Glutamatergic neuron (in vitro differentiated cells): Measurements from ENCODE around the gene BTBD8. TPM values are rescaled to one million over a fixed set of nuclear protein-coding genes. Genes with fewer than 3 reads are reported as not detected.

Experiments
- DNase-seq: peaks from one replicate; pipeline ENCODE4 v3.0.0; 2022
- H3K27ac Mint-ChIP-seq: one replicate; pipeline ENCODE4 v1.8.0; 2020; ENCODE audit warnings: mild to moderate bottlenecking, mixed read lengths, inconsistent platforms; ENCODE audit not compliant: unreplicated experiment
- H3K27me3 Mint-ChIP-seq: one replicate; pipeline ENCODE4 v1.8.0; 2020; ENCODE audit warnings: mild to moderate bottlenecking, moderate library complexity, mixed read lengths, inconsistent platforms; ENCODE audit not compliant: unreplicated experiment
- H3K36me3 Mint-ChIP-seq: one replicate; pipeline ENCODE4 v1.8.0; 2020; ENCODE audit warnings: mild to moderate bottlenecking, mixed read lengths, inconsistent platforms; ENCODE audit not compliant: unreplicated experiment
- H3K4me1 Mint-ChIP-seq: one replicate; pipeline ENCODE4 v1.8.0; 2020; ENCODE audit warnings: mild to moderate bottlenecking, low read depth, mixed read lengths, inconsistent platforms; ENCODE audit not compliant: unreplicated experiment
- H3K4me3 Mint-ChIP-seq: one replicate; pipeline ENCODE4 v1.8.0; 2020; ENCODE audit warnings: mild to moderate bottlenecking, mixed read lengths, inconsistent platforms; ENCODE audit not compliant: unreplicated experiment
- H3K9me3 Mint-ChIP-seq: one replicate; pipeline ENCODE4 v1.8.0; 2020; ENCODE audit warnings: mild to moderate bottlenecking, moderate library complexity, mixed read lengths, inconsistent platforms; ENCODE audit not compliant: unreplicated experiment
- CTCF ChIP-seq: fragments of 200-600 bp; sonication (generic); IDR thresholded peaks from one replicate; pipeline ENCODE4 v1.5.0; 2021; ENCODE audit not compliant: partially characterized antibody, unreplicated experiment
- total RNA-seq: library from RNA; stranded (reverse); fragmentation: NEBNext Ultra II Directional; extraction: Animal tissue kit (Norgen Biotek cat#: 25700); gene quantifications from one replicate; pipeline ENCODE4 v1.2.1, GENCODE V29; 2021; ENCODE audit not compliant: unreplicated experiment

Gene BTBD8
- total RNA-seq, 1 donor from 2014 or later = 13.4 TPM

DNA sequence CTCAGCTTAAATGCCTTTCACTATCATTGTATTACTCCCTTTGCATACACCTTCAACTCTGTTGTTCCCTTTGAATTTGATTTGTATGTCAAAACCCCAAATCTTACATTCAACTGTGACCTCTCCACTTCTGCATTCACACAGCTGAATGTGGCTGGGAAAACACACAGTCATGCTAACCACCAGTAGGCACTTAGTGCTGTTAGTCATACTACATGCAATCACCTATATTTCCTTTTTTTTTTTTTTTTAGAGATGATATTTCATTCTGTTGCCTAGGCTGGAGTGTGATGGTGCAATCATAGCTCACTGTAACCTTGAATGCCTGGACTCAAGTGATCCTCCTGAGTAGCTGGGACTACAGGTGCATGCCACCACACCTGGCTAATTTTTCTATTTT is 16.2 kb downstream of the BTBD8 start:
- H3K4me1 Mint-ChIP-seq = no peaks in the 10 kb centered on the region
- no peak for TF ChIP-seq CTCF
- DNase-seq = no peak
- H3K9me3 Mint-ChIP-seq = no peaks in the 10 kb centered on the region
- no peaks in the 10 kb centered on the region for H3K27me3 Mint-ChIP-seq
- H3K27ac Mint-ChIP-seq = no peak overlapping the region
- H3K36me3 Mint-ChIP-seq = no peaks in the 10 kb centered on the region
- H3K4me3 Mint-ChIP-seq = no peak overlapping the region

DNA sequence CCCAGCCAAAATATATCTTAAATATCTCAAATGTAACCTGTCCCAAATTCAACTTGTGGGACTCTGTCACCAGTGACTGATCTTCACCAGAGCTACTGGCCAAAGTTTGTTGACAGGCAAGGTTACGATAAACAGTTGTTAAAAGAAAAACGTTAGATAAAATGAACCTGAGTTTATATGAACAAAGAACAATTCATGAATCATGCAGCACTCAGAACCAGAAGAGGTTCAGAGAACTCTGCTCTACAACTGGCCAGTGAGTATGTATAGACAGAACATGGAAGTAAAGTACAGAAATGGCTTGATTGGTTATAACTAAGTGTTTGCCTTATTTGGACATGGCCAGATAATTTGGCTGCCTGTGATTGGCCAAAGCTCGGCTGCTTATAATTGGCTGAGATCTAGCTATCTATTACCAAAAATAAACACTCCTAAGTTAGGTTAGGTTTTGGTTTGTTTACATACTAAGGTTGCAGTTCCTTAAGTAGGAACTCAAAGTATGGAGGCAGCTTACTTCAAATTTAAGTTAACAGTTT is 25.5 kb downstream of the BTBD8 start:
- H3K27ac Mint-ChIP-seq = no peak overlapping the region
- no peaks in the 10 kb centered on the region for H3K36me3 Mint-ChIP-seq
- TF ChIP-seq CTCF = no peak
- no peaks in the 10 kb centered on the region for H3K9me3 Mint-ChIP-seq
- H3K27me3 Mint-ChIP-seq = no peaks in the 10 kb centered on the region
- DNase-seq = no peak
- no peak overlapping the region for H3K4me3 Mint-ChIP-seq
- no peaks in the 10 kb centered on the region for H3K4me1 Mint-ChIP-seq

DNA sequence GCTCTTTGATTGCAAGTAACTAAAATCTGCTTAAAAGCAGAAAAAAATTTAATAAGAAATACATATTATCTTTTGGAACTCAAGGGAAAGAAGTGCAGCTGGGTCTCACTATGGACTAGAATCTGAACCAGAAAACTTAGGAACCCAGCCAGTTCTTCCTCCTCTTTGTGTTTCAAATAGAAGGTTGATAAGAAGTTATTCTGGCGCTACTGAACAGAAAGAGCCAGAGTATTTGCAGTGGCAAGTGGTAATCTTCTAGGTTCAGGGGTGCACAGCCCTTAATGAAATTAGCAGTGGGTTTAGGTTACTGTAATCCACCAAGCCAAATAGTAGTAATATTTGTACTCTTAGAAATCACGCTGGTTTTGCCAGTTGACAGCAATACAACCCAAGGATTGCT is 28.5 kb downstream of the BTBD8 start:
- Mint-ChIP-seq H3K36me3 (no peaks in the 10 kb centered on the region), H3K27me3 (no peaks in the 10 kb centered on the region)

DNA sequence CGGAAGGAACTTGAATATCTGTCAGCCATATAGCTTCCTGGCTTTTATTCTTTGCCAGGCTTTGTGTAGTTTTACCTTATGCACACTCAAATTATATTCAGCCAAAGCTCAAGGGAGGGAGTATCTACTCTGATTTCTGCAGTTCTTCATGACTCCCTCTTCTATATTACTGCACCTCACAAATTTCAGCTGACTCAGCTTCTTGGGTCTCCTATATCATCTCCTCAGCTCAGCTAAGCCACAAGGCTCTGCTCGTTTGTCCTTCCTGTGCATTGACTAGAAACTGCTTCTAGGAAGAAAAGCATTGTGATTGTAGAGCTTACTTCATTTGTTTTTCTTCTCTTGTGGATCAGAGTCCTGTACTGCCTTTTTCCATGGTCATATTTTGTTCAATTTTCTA is 37.4 kb downstream of the BTBD8 start:
- no peak for DNase-seq
- no peak for TF ChIP-seq CTCF
- no peaks in the 10 kb centered on the region for H3K4me1 Mint-ChIP-seq
- H3K27me3 Mint-ChIP-seq = no peaks in the 10 kb centered on the region
- H3K9me3 Mint-ChIP-seq = no peaks in the 10 kb centered on the region
- H3K4me3 Mint-ChIP-seq = no peak overlapping the region
- no peak overlapping the region for H3K27ac Mint-ChIP-seq
- no peaks in the 10 kb centered on the region for H3K36me3 Mint-ChIP-seq

More for the DNA sequence above, 28.5 kb downstream of the BTBD8 start:
- DNase-seq = no peak
- Mint-ChIP-seq H3K4me1 (no peaks in the 10 kb centered on the region), H3K9me3 (no peaks in the 10 kb centered on the region), H3K27ac (no peak overlapping the region), H3K4me3 (no peak overlapping the region)
- TF ChIP-seq CTCF = no peak

DNA sequence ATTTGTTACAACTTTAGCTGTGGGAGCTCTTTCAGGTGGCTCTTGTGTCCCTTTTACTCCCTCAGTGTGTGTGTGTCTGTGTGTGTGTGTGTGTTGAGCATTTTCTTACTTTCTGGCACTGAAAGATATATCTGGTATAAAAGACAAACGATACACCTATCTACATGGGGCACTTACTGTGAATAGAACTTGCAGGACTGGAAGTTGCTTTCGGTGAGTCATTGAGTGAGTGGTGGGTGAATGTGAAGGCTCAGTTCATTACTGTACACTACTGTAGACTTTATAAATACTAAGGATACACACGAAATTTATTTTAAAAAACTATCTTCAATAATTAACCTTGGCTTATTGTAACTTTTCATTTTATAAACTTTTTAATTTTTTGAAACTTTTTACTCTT is 38.7 kb downstream of the BTBD8 start:
- no peaks in the 10 kb centered on the region for H3K27me3 Mint-ChIP-seq

More for the DNA sequence above, 38.7 kb downstream of the BTBD8 start:
- Mint-ChIP-seq H3K9me3 (no peaks in the 10 kb centered on the region), H3K27ac (no peak overlapping the region), H3K4me1 (no peaks in the 10 kb centered on the region), H3K4me3 (no peak overlapping the region), H3K36me3 (no peaks in the 10 kb centered on the region)
- no peak for TF ChIP-seq CTCF
- no peak for DNase-seq
